HFFc6 (cell line): ENCODE data around the gene SLC39A10. TPM values are rescaled to one million over a fixed set of nuclear protein-coding genes. Genes with fewer than 3 reads are reported as not detected.

ENCODE experiments used
- DNase-seq: peaks from one replicate; pipeline ENCODE4 v3.0.0-alpha.2; 2018
- H3K27ac Mint-ChIP-seq: 2 replicates; pipeline ENCODE4 v1.8.0; 2020; ENCODE audit warnings: mild to moderate bottlenecking, mixed read lengths
- H3K27me3 Mint-ChIP-seq: 2 replicates; pipeline ENCODE4 v1.8.0; 2021; ENCODE audit warnings: mild to moderate bottlenecking, moderate library complexity, mixed read lengths; ENCODE audit not compliant: insufficient read depth
- H3K36me3 Mint-ChIP-seq: 2 replicates; pipeline ENCODE4 v1.8.0; 2021; ENCODE audit warnings: low read depth, mixed read lengths
- H3K4me1 Mint-ChIP-seq: 2 replicates; pipeline ENCODE4 v1.8.0; 2020; ENCODE audit warnings: low read depth, mixed read lengths
- H3K4me3 Mint-ChIP-seq: 2 replicates; pipeline ENCODE4 v1.8.0; 2020; ENCODE audit warnings: mild to moderate bottlenecking, moderate library complexity, mixed read lengths
- H3K9me3 Mint-ChIP-seq: 2 replicates; pipeline ENCODE4 v1.8.0; 2020; ENCODE audit warnings: mild to moderate bottlenecking, mixed read lengths
- total RNA-seq, 6 experiments: library from RNA; stranded (reverse); fragmentation: NEBNext Ultra II Directional; extraction: Animal tissue kit (Norgen Biotek cat#: 25700); gene quantifications; 2 replicates in 1 of 6; 3 replicates in 5 of 6; pipeline ENCODE4 v1.2.3, GENCODE V29; 2021
- TF ChIP-seq, protein P1 (sequence below): fragments of 200-600 bp; sonication (generic); IDR thresholded peaks from 2 replicates; pipeline ENCODE4 v1.5.0; 2021; ENCODE audit warnings: antibody characterized with exemption, mild to moderate bottlenecking

Gene SLC39A10
- total RNA-seq, 6 experiments from 2014 or later: 24.8 to 30.4 (median 27.7) TPM

- Mint-ChIP-seq H3K27me3 (no peaks in the 10 kb centered on the region), H3K9me3 (no peaks in the 10 kb centered on the region; the same call in 1 of the 2 replicates), H3K4me3 (no peak overlapping the region), H3K36me3 (peaks cover 30% of the 10 kb centered on the region), H3K27ac (no peak overlapping the region), H3K4me1 (peaks cover 15% of the 10 kb centered on the region; the same call in 1 of the 2 replicates)
- TF ChIP-seq, protein P1, sequence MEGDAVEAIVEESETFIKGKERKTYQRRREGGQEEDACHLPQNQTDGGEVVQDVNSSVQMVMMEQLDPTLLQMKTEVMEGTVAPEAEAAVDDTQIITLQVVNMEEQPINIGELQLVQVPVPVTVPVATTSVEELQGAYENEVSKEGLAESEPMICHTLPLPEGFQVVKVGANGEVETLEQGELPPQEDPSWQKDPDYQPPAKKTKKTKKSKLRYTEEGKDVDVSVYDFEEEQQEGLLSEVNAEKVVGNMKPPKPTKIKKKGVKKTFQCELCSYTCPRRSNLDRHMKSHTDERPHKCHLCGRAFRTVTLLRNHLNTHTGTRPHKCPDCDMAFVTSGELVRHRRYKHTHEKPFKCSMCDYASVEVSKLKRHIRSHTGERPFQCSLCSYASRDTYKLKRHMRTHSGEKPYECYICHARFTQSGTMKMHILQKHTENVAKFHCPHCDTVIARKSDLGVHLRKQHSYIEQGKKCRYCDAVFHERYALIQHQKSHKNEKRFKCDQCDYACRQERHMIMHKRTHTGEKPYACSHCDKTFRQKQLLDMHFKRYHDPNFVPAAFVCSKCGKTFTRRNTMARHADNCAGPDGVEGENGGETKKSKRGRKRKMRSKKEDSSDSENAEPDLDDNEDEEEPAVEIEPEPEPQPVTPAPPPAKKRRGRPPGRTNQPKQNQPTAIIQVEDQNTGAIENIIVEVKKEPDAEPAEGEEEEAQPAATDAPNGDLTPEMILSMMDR: no peak
- no peak for DNase-seq
Observed at GRCh38 chr2:195697681-195698220, 40.7 kb downstream of the SLC39A10 start.

DNA sequence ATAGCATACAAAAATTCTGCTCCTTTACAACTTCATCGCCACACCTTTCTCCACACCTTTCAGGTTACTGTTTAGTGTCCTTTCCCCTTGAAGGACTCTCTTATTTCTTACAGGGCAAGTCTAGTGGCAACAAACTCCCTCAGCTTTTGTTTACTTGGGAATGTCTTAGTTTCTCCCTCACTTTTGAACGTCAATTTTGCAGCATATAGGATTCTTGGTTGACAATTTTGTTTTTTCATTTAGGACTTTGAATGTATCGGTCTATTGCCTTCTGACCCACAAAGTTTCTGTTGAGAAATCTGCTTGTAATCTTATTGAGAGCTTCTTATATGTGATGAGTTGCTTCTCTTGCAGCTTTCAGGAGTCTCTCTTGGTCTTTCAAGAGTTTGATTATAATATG lies 43.5 kb downstream of the SLC39A10 start:
- H3K27me3 Mint-ChIP-seq: no peaks in the 10 kb centered on the region
- no peak for DNase-seq
- TF ChIP-seq, protein P1: no peak
- no peak overlapping the region for H3K27ac Mint-ChIP-seq
- H3K9me3 Mint-ChIP-seq: no peaks in the 10 kb centered on the region; the same call in 1 of the 2 replicates
- peaks cover 23% of the 10 kb centered on the region for H3K36me3 Mint-ChIP-seq
- H3K4me3 Mint-ChIP-seq: no peak overlapping the region
- H3K4me1 Mint-ChIP-seq: peaks cover 9% of the 10 kb centered on the region

DNA sequence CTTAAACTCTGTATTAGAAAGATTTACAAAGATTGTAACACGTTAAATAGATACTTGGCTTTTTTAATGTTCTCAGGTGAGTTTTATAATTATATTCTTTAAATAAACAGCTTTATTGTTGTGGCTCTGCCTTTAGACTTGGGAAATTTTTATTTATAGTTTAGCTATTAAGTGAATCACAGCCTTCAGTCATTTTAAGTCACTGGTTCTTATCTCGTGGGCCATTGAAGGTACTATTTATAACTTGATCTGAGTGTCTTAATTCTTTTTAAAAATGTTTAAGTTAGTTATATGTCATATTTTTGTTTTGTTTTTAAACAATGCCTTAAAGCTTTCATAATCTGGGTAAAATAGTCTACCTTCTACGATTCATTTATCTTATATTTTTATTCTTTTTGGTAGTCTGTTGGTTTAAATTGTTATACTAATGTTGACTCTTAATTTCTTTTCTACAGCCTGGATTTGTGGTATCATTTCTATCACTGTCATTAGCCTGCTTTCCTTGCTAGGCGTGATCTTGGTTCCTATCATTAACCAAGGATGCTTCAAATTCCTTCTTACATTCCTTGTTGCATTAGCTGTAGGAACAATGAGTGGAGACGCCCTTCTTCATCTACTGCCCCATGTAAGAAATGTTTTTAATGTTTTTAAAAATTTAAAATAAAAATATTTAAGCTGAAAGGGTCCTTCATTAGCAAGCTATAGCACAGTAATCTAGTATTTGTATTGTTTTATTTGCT lies 49.3 kb downstream of the SLC39A10 start:
- no peaks in the 10 kb centered on the region for H3K9me3 Mint-ChIP-seq
- TF ChIP-seq, protein P1: no peak
- no peaks in the 10 kb centered on the region; the same call in 1 of the 2 replicates for H3K27me3 Mint-ChIP-seq
- H3K27ac Mint-ChIP-seq: peak overlapping the region; percentile 57
- DNase-seq: peak; percentile 23
- H3K4me3 Mint-ChIP-seq: peak overlapping the region; percentile 65
- peaks cover 14% of the 10 kb centered on the region for H3K36me3 Mint-ChIP-seq
- H3K4me1 Mint-ChIP-seq: peaks cover 39% of the 10 kb centered on the region

- peaks cover 28% of the 10 kb centered on the region for H3K36me3 Mint-ChIP-seq
- H3K27me3 Mint-ChIP-seq: no peaks in the 10 kb centered on the region; the same call in none of the 2 replicates
- peak overlapping the region; percentile 27; the same call in 1 of the 2 replicates for H3K4me3 Mint-ChIP-seq
- H3K9me3 Mint-ChIP-seq: no peaks in the 10 kb centered on the region
- H3K27ac Mint-ChIP-seq: peak overlapping the region; percentile 71
- H3K4me1 Mint-ChIP-seq: peaks cover 52% of the 10 kb centered on the region
- TF ChIP-seq, protein P1: no peak
- peak; percentile 45 for DNase-seq
Observed at GRCh38 chr2:195709901-195710806, 53.1 kb downstream of the SLC39A10 start.

DNA sequence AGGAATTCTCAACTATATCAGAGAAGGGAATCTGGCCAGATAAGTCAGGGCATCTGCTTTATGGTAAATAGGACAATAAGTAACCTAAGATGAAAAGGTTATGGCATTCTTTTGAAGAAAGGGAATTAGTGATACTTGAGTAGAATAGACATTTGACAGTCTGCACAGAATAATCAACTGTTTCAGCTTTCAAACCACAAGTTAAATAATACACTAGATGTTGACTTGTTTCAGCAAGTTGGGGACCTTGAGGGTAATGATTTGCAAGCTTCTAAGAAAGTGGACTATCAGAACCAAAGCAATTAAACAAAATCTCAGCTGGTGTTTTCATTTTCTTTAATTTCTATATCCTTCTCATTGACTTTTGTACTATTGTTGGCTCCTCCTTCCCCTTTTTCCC lies 54.5 kb downstream of the SLC39A10 start:
- peaks cover 42% of the 10 kb centered on the region for H3K4me1 Mint-ChIP-seq
- peaks cover 28% of the 10 kb centered on the region for H3K36me3 Mint-ChIP-seq
- H3K9me3 Mint-ChIP-seq: no peaks in the 10 kb centered on the region

More for the DNA sequence above, 54.5 kb downstream of the SLC39A10 start:
- Mint-ChIP-seq H3K4me3 (no peak overlapping the region), H3K27me3 (no peaks in the 10 kb centered on the region; the same call in none of the 2 replicates), H3K27ac (no peak overlapping the region)
- no peak for DNase-seq
- TF ChIP-seq, protein P1: no peak
